Measurements from ENCODE around the gene SMC6.

Gene SMC6

GRCh38 chr2:17759805-17760204 is 6.2 kb upstream of the SMC6 start:
- no peak for DNase-seq

GRCh38 chr2:17758118-17758517 is 4.5 kb upstream of the SMC6 start:
- no peak for DNase-seq

GRCh38 chr2:17757321-17757720 is 3.7 kb upstream of the SMC6 start:
- DNase-seq, result no peak

GRCh38 chr2:17756668-17757067 is 3.1 kb upstream of the SMC6 start:
- DNase-seq, result no peak

- no peak for DNase-seq
Observed at GRCh38 chr2:17754773-17755425, 1.3 kb upstream of the SMC6 start.

- peak; percentile 43 for DNase-seq
Observed at GRCh38 chr2:17752892-17753802, 463 bp downstream of the SMC6 start.

- no peak for DNase-seq
Observed at GRCh38 chr2:17752246-17752645, 1.4 kb downstream of the SMC6 start.

GRCh38 chr2:17749753-17750438 is 3.7 kb downstream of the SMC6 start:
- DNase-seq, result no peak

- DNase-seq, result no peak
Observed at GRCh38 chr2:17748745-17749144, 4.9 kb downstream of the SMC6 start.

GRCh38 chr2:17747684-17748452 is 5.7 kb downstream of the SMC6 start:
- no peak for DNase-seq

- no peak for DNase-seq
Observed at GRCh38 chr2:17740203-17740602, 13.4 kb downstream of the SMC6 start.

GRCh38 chr2:17736989-17737388 is 16.6 kb downstream of the SMC6 start:
- no peak for DNase-seq

- DNase-seq, result no peak
Observed at GRCh38 chr2:17735864-17736263, 17.7 kb downstream of the SMC6 start.

GRCh38 chr2:17733599-17733998 is 20.0 kb downstream of the SMC6 start:
- DNase-seq, result no peak

- no peak for DNase-seq
Observed at GRCh38 chr2:17729880-17730279, 23.7 kb downstream of the SMC6 start.

- no peak for DNase-seq
Observed at GRCh38 chr2:17728210-17728609, 25.4 kb downstream of the SMC6 start.

GRCh38 chr2:17719562-17720371 is 33.8 kb downstream of the SMC6 start:
- DNase-seq, result no peak

GRCh38 chr2:17718689-17719088 is 34.9 kb downstream of the SMC6 start:
- no peak for DNase-seq

- no peak for DNase-seq
Observed at GRCh38 chr2:17717666-17718065, 35.9 kb downstream of the SMC6 start.

- DNase-seq, result no peak
Observed at GRCh38 chr2:17713291-17713690, 40.3 kb downstream of the SMC6 start.

GRCh38 chr2:17710547-17711248 is 42.9 kb downstream of the SMC6 start:
- no peak for DNase-seq

Data from stimulated activated CD4-positive, alpha-beta T cell treated with anti-CD3 and anti-CD28 coated beads, Interleukin-4, amount 100 ng/mL, for 1 hour (primary cell).